ENCODE data around the gene SEMA5B.

The SEMA5B gene

GRCh38 chr3:122890077-122890719 lies 137.4 kb downstream of the SEMA5B start:
- DNase-seq: no peak

GRCh38 chr3:122886946-122887345 lies 140.6 kb downstream of the SEMA5B start:
- DNase-seq: no peak

- DNase-seq: no peak
Measured at GRCh38 chr3:122886251-122886650, 141.3 kb downstream of the SEMA5B start.

- DNase-seq: no peak
Measured at GRCh38 chr3:122882361-122882947, 145.1 kb downstream of the SEMA5B start.

- DNase-seq: no peak
Measured at GRCh38 chr3:122880624-122881023, 146.9 kb downstream of the SEMA5B start.

- DNase-seq: no peak
Measured at GRCh38 chr3:122880173-122880572, 147.4 kb downstream of the SEMA5B start.

GRCh38 chr3:122875547-122876127 lies 151.9 kb downstream of the SEMA5B start:
- no peak for DNase-seq

GRCh38 chr3:122873741-122874515 lies 153.6 kb downstream of the SEMA5B start:
- no peak for DNase-seq

- no peak for DNase-seq
Measured at GRCh38 chr3:122868322-122868721, 159.2 kb downstream of the SEMA5B start.

GRCh38 chr3:122864498-122864897 lies 163.1 kb downstream of the SEMA5B start:
- DNase-seq: no peak

GRCh38 chr3:122862381-122862780 lies 165.2 kb downstream of the SEMA5B start:
- DNase-seq: no peak

All from GOT3 (cell line).